Measurements from ENCODE around the gene TCP10L. TPM values are rescaled to one million over a fixed set of nuclear protein-coding genes. Genes with fewer than 3 reads are reported as not detected.
"Not testable (repeated sequence)": the region's sequence is repeated elsewhere in the genome, so short reads cannot be mapped to it uniquely, and the experiment has no call there.

Gene TCP10L
- total RNA-seq, 2 experiments from 2014 or later = 0.34 to 0.41 TPM

DNA sequence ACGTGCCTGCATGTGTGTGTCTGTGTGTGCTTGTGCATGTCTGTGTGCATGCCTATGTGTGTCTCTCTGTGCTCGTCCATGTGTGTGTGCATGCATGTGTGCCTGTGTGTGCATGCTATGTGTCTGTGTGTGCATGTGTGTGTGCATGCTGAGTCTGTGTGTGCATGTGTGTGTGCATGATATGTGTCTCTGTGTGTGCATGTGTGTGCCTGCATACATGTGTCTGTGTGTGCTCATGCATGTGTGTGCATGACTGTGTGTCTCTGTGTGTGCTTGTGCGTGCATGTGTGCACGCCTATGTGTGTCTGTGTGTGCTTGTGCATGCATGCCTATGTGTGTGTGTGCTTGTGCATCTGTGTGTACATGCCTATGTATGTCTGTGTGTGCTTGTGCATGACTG lies 52.3 kb downstream of the TCP10L start:
- Mint-ChIP-seq H3K9me3 (no peaks in the 10 kb centered on the region), H3K4me1 (ENCODE audit: low read depth) (peaks cover 12% of the 10 kb centered on the region), H3K27me3 (no peaks in the 10 kb centered on the region), H3K27ac (no peak overlapping the region), H3K36me3 (ENCODE audit: low read depth) (no peaks in the 10 kb centered on the region), H3K4me3 (no peak overlapping the region)
- Histone ChIP-seq H3K27me3 (ENCODE audit: control insufficient read depth in 1 of 2, insufficient read depth in 2 of 2, low read length in 2 of 2) (no peaks in the 10 kb centered on the region), H3K9me3 (ENCODE audit: control insufficient read depth in 1 of 2, insufficient read depth in 1 of 2, low read length in 2 of 2) (no peaks in the 10 kb centered on the region), H3K36me3 (ENCODE audit: insufficient read depth, low read length) (no peaks in the 10 kb centered on the region), H3K4me1 (ENCODE audit: insufficient read depth, low read length) (peaks cover 8% of the 10 kb centered on the region), H3K4me3 (ENCODE audit: low read length) (no peak overlapping the region), H3K27ac (ENCODE audit: low read depth in 1 of 2, low read length in 2 of 2) (no peak overlapping the region)
- TF ChIP-seq, protein P1, sequence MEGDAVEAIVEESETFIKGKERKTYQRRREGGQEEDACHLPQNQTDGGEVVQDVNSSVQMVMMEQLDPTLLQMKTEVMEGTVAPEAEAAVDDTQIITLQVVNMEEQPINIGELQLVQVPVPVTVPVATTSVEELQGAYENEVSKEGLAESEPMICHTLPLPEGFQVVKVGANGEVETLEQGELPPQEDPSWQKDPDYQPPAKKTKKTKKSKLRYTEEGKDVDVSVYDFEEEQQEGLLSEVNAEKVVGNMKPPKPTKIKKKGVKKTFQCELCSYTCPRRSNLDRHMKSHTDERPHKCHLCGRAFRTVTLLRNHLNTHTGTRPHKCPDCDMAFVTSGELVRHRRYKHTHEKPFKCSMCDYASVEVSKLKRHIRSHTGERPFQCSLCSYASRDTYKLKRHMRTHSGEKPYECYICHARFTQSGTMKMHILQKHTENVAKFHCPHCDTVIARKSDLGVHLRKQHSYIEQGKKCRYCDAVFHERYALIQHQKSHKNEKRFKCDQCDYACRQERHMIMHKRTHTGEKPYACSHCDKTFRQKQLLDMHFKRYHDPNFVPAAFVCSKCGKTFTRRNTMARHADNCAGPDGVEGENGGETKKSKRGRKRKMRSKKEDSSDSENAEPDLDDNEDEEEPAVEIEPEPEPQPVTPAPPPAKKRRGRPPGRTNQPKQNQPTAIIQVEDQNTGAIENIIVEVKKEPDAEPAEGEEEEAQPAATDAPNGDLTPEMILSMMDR (IDR thresholded peaks at IDR 0.05) = no peak
- POLR2A ChIA-PET = no interaction called here
- ATAC-seq (ENCODE audit: poor library complexity) = no peak
- intact Hi-C loops (cut with DNase I, micrococcal nuclease) = no loop called here
- CTCF ChIA-PET = no interaction called here
- no peak for DNase-seq

DNA sequence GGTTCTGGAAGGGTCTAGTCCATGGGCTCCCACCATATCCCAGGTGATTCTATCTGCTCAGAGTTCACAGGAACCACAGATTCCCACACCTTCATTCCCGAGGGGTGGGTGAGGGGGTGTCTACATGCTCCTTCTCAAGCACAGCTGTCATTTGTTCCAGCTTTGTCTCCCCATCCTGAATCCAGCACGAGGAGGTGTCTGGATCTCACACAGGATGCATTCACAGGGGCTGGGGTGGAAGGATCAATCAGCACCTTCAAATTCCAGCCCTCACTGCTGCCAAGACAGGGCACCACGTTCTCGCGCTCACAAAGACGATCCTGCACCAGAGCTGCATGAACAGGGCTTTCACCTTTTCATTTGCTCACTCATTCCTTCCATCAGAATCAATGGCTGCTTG lies 52.7 kb downstream of the TCP10L start:
- TF ChIP-seq, protein P1 (IDR thresholded peaks at IDR 0.05) = no peak
- no peak overlapping the region for H3K4me3 ChIP-seq (ENCODE audit: low read length)
- intact Hi-C loops (cut with DNase I, micrococcal nuclease) = no loop called here
- ATAC-seq (ENCODE audit: poor library complexity) (no peak), DNase-seq (no peak)
- H3K36me3 ChIP-seq (ENCODE audit: insufficient read depth, low read length) = no peaks in the 10 kb centered on the region
- no peaks in the 10 kb centered on the region for H3K27me3 Mint-ChIP-seq
- no peaks in the 10 kb centered on the region for H3K36me3 Mint-ChIP-seq (ENCODE audit: low read depth)
- CTCF ChIA-PET = no interaction called here
- no peaks in the 10 kb centered on the region for H3K27me3 ChIP-seq (ENCODE audit: control insufficient read depth in 1 of 2, insufficient read depth in 2 of 2, low read length in 2 of 2)
- POLR2A ChIA-PET = no interaction called here
- no peak overlapping the region for H3K4me3 Mint-ChIP-seq
- H3K9me3 Mint-ChIP-seq = no peaks in the 10 kb centered on the region
- H3K4me1 ChIP-seq (ENCODE audit: insufficient read depth, low read length) = peaks cover 8% of the 10 kb centered on the region
- H3K27ac ChIP-seq (ENCODE audit: low read depth in 1 of 2, low read length in 2 of 2) = no peak overlapping the region
- H3K27ac Mint-ChIP-seq = no peak overlapping the region
- H3K9me3 ChIP-seq (ENCODE audit: control insufficient read depth in 1 of 2, insufficient read depth in 1 of 2, low read length in 2 of 2) = no peaks in the 10 kb centered on the region
- peaks cover 12% of the 10 kb centered on the region for H3K4me1 Mint-ChIP-seq (ENCODE audit: low read depth)

DNA sequence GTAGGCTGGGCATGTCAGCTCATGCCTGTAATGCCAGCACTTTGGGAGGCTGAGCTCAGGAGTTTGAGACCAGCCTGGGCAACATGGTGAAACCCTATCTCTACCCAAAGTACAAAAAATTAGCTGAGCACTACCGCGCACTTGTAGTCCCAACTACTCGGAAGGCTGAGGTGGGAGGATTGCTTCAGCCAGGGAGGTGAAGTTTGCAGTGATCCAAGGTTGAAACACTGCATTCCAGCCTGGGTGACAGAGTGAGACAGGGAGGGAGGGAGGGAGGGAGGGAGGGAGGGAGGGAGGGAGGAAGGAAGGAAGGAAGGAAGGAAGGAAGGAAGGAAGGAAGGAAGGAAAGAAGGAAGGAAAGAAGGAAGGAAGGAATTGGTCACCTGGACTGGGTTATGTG lies 53.8 kb downstream of the TCP10L start:
- H3K27ac Mint-ChIP-seq; H3K4me1 Mint-ChIP-seq (ENCODE audit: low read depth); H3K9me3 ChIP-seq (ENCODE audit: control insufficient read depth in 1 of 2, insufficient read depth in 1 of 2, low read length in 2 of 2); H3K27me3 Mint-ChIP-seq; H3K4me3 ChIP-seq (ENCODE audit: low read length); DNase-seq; CTCF ChIA-PET; H3K27ac ChIP-seq (ENCODE audit: low read depth in 1 of 2, low read length in 2 of 2); H3K36me3 ChIP-seq (ENCODE audit: insufficient read depth, low read length); H3K9me3 Mint-ChIP-seq; H3K4me3 Mint-ChIP-seq; ATAC-seq (ENCODE audit: poor library complexity); H3K27me3 ChIP-seq (ENCODE audit: control insufficient read depth in 1 of 2, insufficient read depth in 2 of 2, low read length in 2 of 2); intact Hi-C loops (cut with DNase I, micrococcal nuclease); H3K36me3 Mint-ChIP-seq (ENCODE audit: low read depth); H3K4me1 ChIP-seq (ENCODE audit: insufficient read depth, low read length): not testable (repeated sequence)
- POLR2A ChIA-PET = interaction anchor here (0.7 kb wide), 1 partner anchor 9 kb away, joined by 3 read pairs; no protein-coding TSS in a partner anchor

DNA sequence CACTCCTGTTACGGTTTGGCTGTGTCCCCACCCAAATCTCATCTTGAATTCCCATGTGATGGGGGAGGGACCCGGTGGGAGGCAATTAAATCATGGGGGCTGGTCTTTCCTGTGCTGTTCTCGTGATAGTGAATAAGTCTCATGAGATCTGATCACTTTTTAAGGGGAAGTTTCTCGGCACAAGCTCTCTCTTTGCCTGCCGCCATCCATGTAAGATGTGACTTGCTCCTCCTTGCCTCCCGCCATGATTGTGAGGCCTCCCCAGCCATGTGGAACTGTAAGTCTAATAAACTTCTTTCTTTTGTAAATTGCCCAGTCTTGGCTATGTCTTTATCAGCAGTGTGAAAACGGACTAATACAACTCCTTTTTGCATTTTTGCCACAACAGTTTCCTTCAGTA lies 54.5 kb downstream of the TCP10L start:
- POLR2A ChIA-PET = interaction anchor here (0.7 kb wide), 1 partner anchor 10 kb away, joined by 3 read pairs; no protein-coding TSS in a partner anchor
- H3K4me1 ChIP-seq (ENCODE audit: insufficient read depth, low read length); H3K27ac ChIP-seq (ENCODE audit: low read depth in 1 of 2, low read length in 2 of 2); CTCF ChIA-PET; H3K9me3 ChIP-seq (ENCODE audit: control insufficient read depth in 1 of 2, insufficient read depth in 1 of 2, low read length in 2 of 2); H3K4me3 Mint-ChIP-seq; H3K27me3 Mint-ChIP-seq; H3K4me3 ChIP-seq (ENCODE audit: low read length); DNase-seq; H3K36me3 ChIP-seq (ENCODE audit: insufficient read depth, low read length); intact Hi-C loops (cut with DNase I, micrococcal nuclease); H3K27ac Mint-ChIP-seq; H3K4me1 Mint-ChIP-seq (ENCODE audit: low read depth); ATAC-seq (ENCODE audit: poor library complexity); H3K36me3 Mint-ChIP-seq (ENCODE audit: low read depth); H3K9me3 Mint-ChIP-seq; H3K27me3 ChIP-seq (ENCODE audit: control insufficient read depth in 1 of 2, insufficient read depth in 2 of 2, low read length in 2 of 2): not testable (repeated sequence)

All from CD4-positive, alpha-beta T cell (primary cell).